H1 (cell line): ENCODE data around the gene KEL. TPM values are rescaled to one million over a fixed set of nuclear protein-coding genes. Genes with fewer than 3 reads are reported as not detected.

ENCODE experiments used
- CTCF ChIA-PET: fragments of 300-600 bp; sonication (Branson Sonifier 250); formaldehyde crosslinking; loops from one replicate; lab custom pipeline; 2021; ENCODE audit not compliant: partially characterized antibody; lab: Charles Lee
- POLR2A ChIA-PET: fragments of 300-600 bp; sonication (Branson Sonifier 250); formaldehyde crosslinking; loops from one replicate; lab custom pipeline; 2021; ENCODE audit warnings: inconsistent platforms; ENCODE audit not compliant: partially characterized antibody; lab: Charles Lee
- DNase-seq, 2 experiments: peaks; one replicate each; pipeline versions ENCODE4 v3.0.0 to v3.0.0-alpha.2; 2010 to 2022; ENCODE audit warnings: low spot score in 2 of 2, low read depth in 1 of 2, mixed read lengths in 1 of 2
- FAIRE-seq: peaks from 2 replicates; lab custom pipeline; 2011; peaks lifted over from hg19 to GRCh38; lab: Jason Lieb, UNC
- H2AFZ ChIP-seq: 2 replicates; pipeline ENCODE4 v1.8.1; 2012; ENCODE audit warnings: low read length, inconsistent platforms
- H2AK5ac ChIP-seq: 2 replicates; pipeline ENCODE4 v1.6.1; 2013; ENCODE audit warnings: low read depth, low read length
- H2BK120ac ChIP-seq: replicated peaks from 2 replicates; pipeline ENCODE3; 2013; ENCODE audit warnings: low read depth, low read length, inconsistent platforms
- H2BK12ac ChIP-seq: 2 replicates; pipeline ENCODE4 v1.6.1; 2013; ENCODE audit warnings: low read depth, low read length
- H2BK15ac ChIP-seq: 2 replicates; pipeline ENCODE4 v1.6.1; 2013; ENCODE audit warnings: low read length
- H2BK20ac ChIP-seq: 2 replicates; pipeline ENCODE4 v1.6.1; 2013; ENCODE audit warnings: low read length
- H2BK5ac ChIP-seq: 2 replicates; pipeline ENCODE4 v1.6.1; 2013; ENCODE audit warnings: low read depth, low read length
- H3K14ac ChIP-seq: 2 replicates; pipeline ENCODE4 v1.6.1; 2013; ENCODE audit warnings: inconsistent platforms; ENCODE audit not compliant: insufficient read length
- H3K18ac ChIP-seq: 2 replicates; pipeline ENCODE4 v1.6.1; 2013; ENCODE audit warnings: low read length; ENCODE audit errors: extremely low read depth
- H3K23ac ChIP-seq: 2 replicates; pipeline ENCODE4 v1.6.1; 2013; ENCODE audit warnings: inconsistent platforms; ENCODE audit not compliant: insufficient read length
- H3K23me2 ChIP-seq: 2 replicates; pipeline ENCODE4 v1.6.1; 2013; ENCODE audit warnings: low read depth, low read length
- H3K27ac ChIP-seq: 2 replicates; pipeline ENCODE4 v1.6.1; 2011; ENCODE audit warnings: low read depth, low read length, inconsistent platforms
- H3K27me3 ChIP-seq, 4 experiments: replicated peaks in 1 of 4; 1 replicate in 1 of 4; 2 replicates in 3 of 4; pipeline versions ENCODE4 v1.6.1 to v1.8.1; 2011 to 2013; ENCODE audit warnings: low read length in 3 of 4, mild to moderate bottlenecking in 3 of 4, inconsistent platforms in 2 of 4, mixed read lengths in 2 of 4, moderate library complexity in 1 of 4; ENCODE audit not compliant: control insufficient read depth in 3 of 4, insufficient read depth in 3 of 4; ENCODE audit errors: extremely low read depth in 1 of 4
- H3K36me3 ChIP-seq, 4 experiments: 2 replicates each; pipeline versions ENCODE4 v1.6.1 to v1.8.1; 2011 to 2013; ENCODE audit warnings: mild to moderate bottlenecking in 4 of 4, low read length in 3 of 4, moderate library complexity in 2 of 4, control low read depth in 1 of 4, inconsistent platforms in 1 of 4; ENCODE audit not compliant: insufficient read depth in 4 of 4, control insufficient read depth in 2 of 4
- H3K4ac ChIP-seq: replicated peaks from 2 replicates; pipeline ENCODE3; 2013; ENCODE audit warnings: low read length, low read depth, mixed read lengths, inconsistent platforms; ENCODE audit not compliant: insufficient read length
- H3K4me1 ChIP-seq, 4 experiments: replicated peaks in 1 of 4; 1 replicate in 1 of 4; 2 replicates in 3 of 4; pipeline versions ENCODE4 v1.6.1 to v1.8.1; 2011 to 2013; ENCODE audit warnings: low read length in 3 of 4, inconsistent platforms in 2 of 4, mixed read lengths in 1 of 4; ENCODE audit not compliant: insufficient read depth in 4 of 4, control insufficient read depth in 3 of 4
- H3K4me2 ChIP-seq, 2 experiments: 2 replicates each; pipeline versions ENCODE4 v1.6.1 to v1.8.1; 2011 to 2013; ENCODE audit warnings: low read depth in 2 of 2, low read length in 2 of 2, control low read depth in 1 of 2, inconsistent platforms in 1 of 2, mild to moderate bottlenecking in 1 of 2; ENCODE audit not compliant: insufficient read depth in 1 of 2
- H3K4me3 ChIP-seq, 4 experiments: fragments of 200-600, 300-600 bp in 1 of 4; sonication (generic), shearing (Covaris generic), sonication (Bioruptor Twin) in 1 of 4; 2 replicates each; pipeline versions ENCODE4 v1.5.1 to v1.8.1; 2011 to 2016; ENCODE audit warnings: low read length in 4 of 4, low read depth in 3 of 4, control low read depth in 2 of 4, inconsistent platforms in 2 of 4, mild to moderate bottlenecking in 2 of 4, mixed read lengths in 1 of 4, moderate library complexity in 1 of 4; ENCODE audit not compliant: insufficient read depth in 2 of 4; ENCODE audit errors: extremely low read depth in 1 of 4
- H3K56ac ChIP-seq: replicated peaks from 2 replicates; pipeline ENCODE3; 2013; ENCODE audit warnings: low read depth, mild to moderate bottlenecking, mixed read lengths, low read length, inconsistent platforms; ENCODE audit not compliant: insufficient read length
- H3K79me1 ChIP-seq: 2 replicates; pipeline ENCODE4 v1.6.1; 2013; ENCODE audit warnings: low read depth, low read length, control low read depth
- H3K79me2 ChIP-seq, 2 experiments: 2 replicates each; pipeline versions ENCODE4 v1.6.1 to v1.8.1; 2012 to 2013; ENCODE audit warnings: low read length in 2 of 2, mild to moderate bottlenecking in 2 of 2, inconsistent platforms in 1 of 2; ENCODE audit not compliant: insufficient read depth in 2 of 2, control insufficient read depth in 1 of 2
- H3K9ac ChIP-seq, 4 experiments: replicated peaks in 1 of 4; 1 replicate in 1 of 4; 2 replicates in 3 of 4; pipeline versions ENCODE4 v1.6.1 to v1.8.1; 2011 to 2013; ENCODE audit warnings: low read depth in 3 of 4, low read length in 3 of 4, control low read depth in 2 of 4, mild to moderate bottlenecking in 2 of 4, moderate library complexity in 2 of 4, inconsistent platforms in 1 of 4; ENCODE audit errors: extremely low read depth in 1 of 4
- H3K9me3 ChIP-seq, 2 experiments: 2 replicates each; pipeline versions ENCODE4 v1.6.1 to v1.8.1; 2012 to 2013; ENCODE audit warnings: mild to moderate bottlenecking in 2 of 2, moderate library complexity in 2 of 2, control low read depth in 1 of 2, inconsistent platforms in 1 of 2, low read depth in 1 of 2, low read length in 1 of 2, mixed read lengths in 1 of 2; ENCODE audit not compliant: insufficient read depth in 2 of 2
- H4K20me1 ChIP-seq, 2 experiments: replicated peaks in 1 of 2; 2 replicates each; pipeline versions ENCODE3 to v1.8.1; 2011 to 2013; ENCODE audit warnings: inconsistent platforms in 2 of 2, low read length in 2 of 2, mild to moderate bottlenecking in 1 of 2; ENCODE audit not compliant: insufficient read depth in 2 of 2, control insufficient read depth in 1 of 2
- H4K5ac ChIP-seq: 2 replicates; pipeline ENCODE4 v1.6.1; 2013; ENCODE audit warnings: low read length, low read depth, mixed read lengths, inconsistent platforms; ENCODE audit not compliant: insufficient read length
- H4K8ac ChIP-seq: 2 replicates; pipeline ENCODE4 v1.8.0; 2013; ENCODE audit warnings: mild to moderate bottlenecking, moderate library complexity, low read length, inconsistent platforms; ENCODE audit not compliant: insufficient read depth; ENCODE audit errors: extremely low read depth
- H4K91ac ChIP-seq: replicated peaks from 2 replicates; pipeline ENCODE3; 2013; ENCODE audit warnings: low read length, mixed read lengths, inconsistent platforms; ENCODE audit not compliant: insufficient read length
- BCL11A ChIP-seq, 2 experiments: IDR thresholded peaks; one replicate each; pipeline ENCODE4 v1.6.1; 2011; ENCODE audit warnings: low read depth in 2 of 2, low read length in 2 of 2, mild to moderate bottlenecking in 2 of 2
- WGBS, 2 experiments: shearing (Covaris generic) in 1 of 2; methylation state at CpG; one replicate each; pipeline versions ENCODE4 v1.1.6 to v1.1.7; 2013 to 2015; ENCODE audit warnings: low lambda C conversion rate in 2 of 2, mixed read lengths in 2 of 2, inconsistent platforms in 1 of 2, low coverage in 1 of 2, missing lambda C conversion rate in 1 of 2; ENCODE audit not compliant: insufficient replicate concordance in 2 of 2, insufficient coverage in 1 of 2, insufficient read length in 1 of 2; ENCODE audit errors: extremely low coverage in 1 of 2, missing lambda C conversion rate in 1 of 2; 5-methylcytosine and 5-hydroxymethylcytosine counted together
- polyA plus RNA-seq, 7 experiments: library from polyadenylated mRNA; depleted of rRNA in 3 of 7; stranded (reverse) in 5 of 7; unstranded in 2 of 7; fragments of >200 nt in 5 of 7; fragments of 200-250 nt in 2 of 7; gene quantifications; 1 replicate in 5 of 7; 2 replicates in 1 of 7; 4 replicates in 1 of 7; pipeline versions ENCODE4 v1.2.1 to v1.2.3, GENCODE V29; 2011 to 2013; ENCODE audit warnings: missing spikeins in 2 of 7, mixed read lengths in 2 of 7
- total RNA-seq: library from RNA; stranded (reverse); fragmentation: NEBNext Ultra II Directional; extraction: Animal tissue kit (Norgen Biotek cat#: 25700); gene quantifications from 2 replicates; pipeline ENCODE4 v1.2.1, GENCODE V29; 2021

KEL gene
- total and polyA plus RNA-seq, 2 of the 8 experiments (the other 6 are each of a cell fraction or from before 2014, with no cell fraction given), result 1.8 to 1.9 TPM

GRCh38 chr7:142906643-142907042 is 55.5 kb downstream of the KEL start:
- no peak for TF ChIP-seq BCL11A (IDR thresholded peaks at IDR 0.05; ENCODE audit: low read depth in 2 of 2, low read length in 2 of 2)
- Histone ChIP-seq H2AFZ (no peak overlapping the region), H3K4me2 (no peak overlapping the region), H3K14ac (no peak overlapping the region), H2BK5ac (no peak overlapping the region), H3K4me1 (no peaks in the 10 kb centered on the region), H2BK120ac (no peak overlapping the region), H2BK15ac (no peak overlapping the region), H3K27ac (no peak overlapping the region), H3K23ac (no peak overlapping the region), H3K18ac (no peak overlapping the region), H4K5ac (no peak overlapping the region), H3K27me3 (no peaks in the 10 kb centered on the region), H3K23me2 (no peaks in the 10 kb centered on the region), H3K4me3 (no peak overlapping the region), H3K56ac (no peak overlapping the region), H3K9me3 (peaks cover 26 to 31% of the 10 kb centered on the region in 2 experiments), H4K20me1 (no peaks in the 10 kb centered on the region), H4K91ac (no peak overlapping the region), H3K79me2 (no peaks in the 10 kb centered on the region), H3K36me3 (no peaks in the 10 kb centered on the region), H3K79me1 (no peaks in the 10 kb centered on the region), H3K9ac (no peak overlapping the region), H4K8ac (no peak overlapping the region), H2BK12ac (no peak overlapping the region), H2BK20ac (no peak overlapping the region), H2AK5ac (no peak overlapping the region), H3K4ac (no peak overlapping the region)
- DNase-seq, result no peak
- ChIA-PET CTCF (interaction anchor here (0.7 to 1.4 kb wide), 2 partner anchors 20 to 101 kb away, joined by 3 to 7 read pairs; no protein-coding TSS in a partner anchor), POLR2A (interaction anchor here (1.3 kb wide), 1 partner anchor 8 kb away, joined by 4 read pairs; no protein-coding TSS in a partner anchor)
- FAIRE-seq, result no peak
- WGBS, 2 experiments, result 91% methylated on average over 2 of the region's 2 CpGs; no CpG with 5 or more reads in 1 of the 2 experiments
